ENCODE measurements around the gene RIMS3.
"Not testable (repeated sequence)": the region's sequence is repeated elsewhere in the genome, so short reads cannot be mapped to it uniquely, and the experiment has no call there.

The RIMS3 gene

DNA sequence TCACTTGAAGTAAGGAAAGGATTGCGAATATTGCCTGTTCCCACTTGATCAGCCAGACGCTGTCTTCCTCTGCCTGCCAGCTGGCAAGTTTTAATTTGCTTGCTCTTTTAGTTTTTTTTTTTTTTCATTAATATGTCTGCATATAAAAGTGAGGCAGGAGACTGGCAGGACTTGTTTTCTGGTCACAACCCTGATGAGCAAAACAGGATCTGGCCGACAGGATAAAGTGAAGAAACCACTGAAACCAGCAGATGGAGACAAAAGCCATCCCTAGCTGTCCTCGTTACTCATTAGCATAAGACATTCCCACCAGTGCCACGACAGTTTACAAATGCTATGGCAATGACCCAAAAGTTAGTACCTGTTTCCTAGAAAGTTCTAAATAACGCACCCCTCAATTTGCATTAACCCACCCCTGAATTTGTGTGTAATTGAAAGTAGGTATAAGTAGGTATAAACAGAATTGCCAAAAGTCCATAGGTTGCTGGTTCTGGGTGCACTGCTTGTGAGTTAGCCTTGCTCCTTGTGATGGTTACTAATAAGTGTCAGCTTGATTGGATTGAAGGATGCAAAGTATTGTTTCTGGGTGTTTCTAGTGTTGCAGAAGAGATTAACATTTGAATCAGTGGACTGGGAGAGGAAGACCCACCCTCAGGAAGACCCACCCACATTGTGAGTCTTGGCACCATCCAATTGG is 73.2 kb downstream of the RIMS3 start:
- in situ Hi-C loops (cut with MboI; ENCODE audit: low pct_unique_long_range_greater_than_20kb, low sequenced_read_pairs, unreplicated experiment) = no loop called here
- TF ChIP-seq, protein P1, sequence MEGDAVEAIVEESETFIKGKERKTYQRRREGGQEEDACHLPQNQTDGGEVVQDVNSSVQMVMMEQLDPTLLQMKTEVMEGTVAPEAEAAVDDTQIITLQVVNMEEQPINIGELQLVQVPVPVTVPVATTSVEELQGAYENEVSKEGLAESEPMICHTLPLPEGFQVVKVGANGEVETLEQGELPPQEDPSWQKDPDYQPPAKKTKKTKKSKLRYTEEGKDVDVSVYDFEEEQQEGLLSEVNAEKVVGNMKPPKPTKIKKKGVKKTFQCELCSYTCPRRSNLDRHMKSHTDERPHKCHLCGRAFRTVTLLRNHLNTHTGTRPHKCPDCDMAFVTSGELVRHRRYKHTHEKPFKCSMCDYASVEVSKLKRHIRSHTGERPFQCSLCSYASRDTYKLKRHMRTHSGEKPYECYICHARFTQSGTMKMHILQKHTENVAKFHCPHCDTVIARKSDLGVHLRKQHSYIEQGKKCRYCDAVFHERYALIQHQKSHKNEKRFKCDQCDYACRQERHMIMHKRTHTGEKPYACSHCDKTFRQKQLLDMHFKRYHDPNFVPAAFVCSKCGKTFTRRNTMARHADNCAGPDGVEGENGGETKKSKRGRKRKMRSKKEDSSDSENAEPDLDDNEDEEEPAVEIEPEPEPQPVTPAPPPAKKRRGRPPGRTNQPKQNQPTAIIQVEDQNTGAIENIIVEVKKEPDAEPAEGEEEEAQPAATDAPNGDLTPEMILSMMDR (IDR thresholded peaks at IDR 0.05; ENCODE audit: extremely low read depth, insufficient read depth, missing control alignments) = peak; percentile 16
- DNase-seq (ENCODE audit: low spot score) = no peak

- in situ Hi-C loops (cut with MboI; ENCODE audit: low pct_unique_long_range_greater_than_20kb, low sequenced_read_pairs, unreplicated experiment) = no loop called here
- TF ChIP-seq, protein P1 (IDR thresholded peaks at IDR 0.05; ENCODE audit: extremely low read depth, insufficient read depth, missing control alignments) = no peak
- DNase-seq (ENCODE audit: low spot score) = no peak
Measured at GRCh38 chr1:40588586-40588985, 76.9 kb downstream of the RIMS3 start.

DNA sequence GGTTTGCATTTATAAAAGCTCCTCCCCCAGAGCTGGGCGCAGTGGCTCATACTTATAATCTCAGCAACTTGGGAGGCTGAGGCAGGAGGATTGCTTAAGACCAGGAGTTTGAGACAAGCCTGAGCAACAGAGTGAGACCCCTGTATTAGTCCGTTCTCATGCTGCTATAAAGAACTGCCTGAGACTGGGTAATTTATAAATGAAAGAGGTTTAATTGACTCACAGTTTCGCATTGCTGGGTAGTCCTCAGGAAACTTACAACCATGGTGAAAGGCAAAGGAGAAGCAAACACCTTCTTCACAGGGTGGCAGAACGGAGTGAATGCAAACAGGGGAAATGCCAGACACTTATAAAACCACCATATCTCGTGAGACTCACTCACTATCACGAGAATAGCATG is 81.5 kb downstream of the RIMS3 start:
- no peak for DNase-seq (ENCODE audit: low spot score)
- TF ChIP-seq, protein P1 (IDR thresholded peaks at IDR 0.05; ENCODE audit: extremely low read depth, insufficient read depth, missing control alignments) = no peak
- in situ Hi-C loops (cut with MboI; ENCODE audit: low pct_unique_long_range_greater_than_20kb, low sequenced_read_pairs, unreplicated experiment) = no loop called here

- TF ChIP-seq, protein P1 (IDR thresholded peaks at IDR 0.05; ENCODE audit: extremely low read depth, insufficient read depth, missing control alignments) = no peak
- no peak for DNase-seq (ENCODE audit: low spot score)
- in situ Hi-C loops (cut with MboI; ENCODE audit: low pct_unique_long_range_greater_than_20kb, low sequenced_read_pairs, unreplicated experiment) = no loop called here
Measured at GRCh38 chr1:40582116-40582515, 83.4 kb downstream of the RIMS3 start.

DNA sequence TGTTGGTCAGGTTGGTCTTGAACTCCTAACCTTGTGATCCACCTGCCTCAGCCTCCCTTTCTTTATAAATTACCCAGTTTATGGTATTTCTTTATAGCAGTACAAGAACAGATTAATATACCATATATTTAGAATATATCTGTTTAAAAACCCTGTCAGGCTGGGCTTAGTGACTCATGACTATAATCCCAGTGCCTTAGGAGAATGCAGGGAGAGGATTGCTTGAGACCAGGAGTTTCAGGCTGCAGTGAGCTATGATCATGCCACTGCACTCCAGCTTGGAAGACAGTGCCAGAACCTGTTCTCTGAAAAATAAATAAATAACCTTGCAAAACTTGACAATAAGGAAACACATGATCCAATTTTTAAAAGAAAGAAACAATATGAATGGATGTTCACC is 90.1 kb downstream of the RIMS3 start:
- TF ChIP-seq, protein P1 (IDR thresholded peaks at IDR 0.05; ENCODE audit: extremely low read depth, insufficient read depth, missing control alignments) = no peak
- in situ Hi-C loops (cut with MboI; ENCODE audit: low pct_unique_long_range_greater_than_20kb, low sequenced_read_pairs, unreplicated experiment) = no loop called here
- DNase-seq (ENCODE audit: low spot score) = no peak

- not testable (repeated sequence) for DNase-seq (ENCODE audit: low spot score)
Measured at GRCh38 chr1:40574805-40575204, 90.7 kb downstream of the RIMS3 start.

More at GRCh38 chr1:40574805-40575204, 90.7 kb downstream of the RIMS3 start:
- in situ Hi-C loops (cut with MboI; ENCODE audit: low pct_unique_long_range_greater_than_20kb, low sequenced_read_pairs, unreplicated experiment) = not testable (repeated sequence)

Measured in GM13977 (cell line).